ENCODE data around the gene NFKB2.
A peak's percentile ranks its signal among the peaks of the same experiment; 100 is the strongest.

NFKB2 gene

DNA sequence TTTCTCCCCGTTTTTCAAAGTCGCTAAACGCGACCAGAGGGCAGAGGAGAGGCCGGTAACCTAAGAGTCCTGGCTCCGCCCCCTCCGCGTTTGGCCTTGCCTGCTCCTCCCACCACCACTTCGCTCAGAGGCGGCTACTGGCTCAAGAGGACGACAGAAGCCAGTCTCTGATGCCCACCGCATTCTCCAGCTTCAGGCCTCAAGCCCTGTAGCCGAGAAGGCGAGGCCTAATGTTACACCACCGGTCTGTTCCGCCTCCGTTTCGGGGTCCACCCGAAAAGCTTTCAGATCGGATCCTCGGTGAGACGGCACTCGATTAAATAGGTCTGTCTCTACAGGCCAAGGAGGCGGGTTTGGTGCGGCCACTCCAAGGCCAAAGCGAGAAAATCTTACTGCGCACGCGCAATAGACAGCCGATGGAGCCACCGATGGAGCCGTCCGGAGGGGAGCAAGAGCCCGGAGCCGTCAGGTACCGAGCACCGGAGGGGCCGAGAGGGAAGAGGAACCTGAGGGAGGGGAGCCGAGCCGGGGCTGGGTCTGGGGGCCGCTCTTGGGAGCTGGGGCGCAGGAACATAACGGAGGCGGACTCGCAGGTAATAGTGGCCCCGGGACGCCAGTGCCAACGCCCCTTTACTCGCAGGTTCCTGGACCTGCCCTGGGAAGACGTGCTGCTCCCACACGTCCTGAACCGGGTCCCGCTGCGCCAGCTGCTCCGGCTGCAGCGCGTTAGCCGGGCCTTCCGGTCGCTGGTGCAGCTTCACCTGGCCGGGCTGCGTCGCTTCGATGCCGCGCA, 25.4 kb downstream of the NFKB2 start, which contains the start of gene FBXL15 (continued):
- TF ChIP-seq, protein P1, sequence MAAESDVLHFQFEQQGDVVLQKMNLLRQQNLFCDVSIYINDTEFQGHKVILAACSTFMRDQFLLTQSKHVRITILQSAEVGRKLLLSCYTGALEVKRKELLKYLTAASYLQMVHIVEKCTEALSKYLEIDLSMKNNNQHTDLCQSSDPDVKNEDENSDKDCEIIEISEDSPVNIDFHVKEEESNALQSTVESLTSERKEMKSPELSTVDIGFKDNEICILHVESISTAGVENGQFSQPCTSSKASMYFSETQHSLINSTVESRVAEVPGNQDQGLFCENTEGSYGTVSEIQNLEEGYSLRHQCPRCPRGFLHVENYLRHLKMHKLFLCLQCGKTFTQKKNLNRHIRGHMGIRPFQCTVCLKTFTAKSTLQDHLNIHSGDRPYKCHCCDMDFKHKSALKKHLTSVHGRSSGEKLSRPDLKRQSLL (tag by site-specific recombination; IDR thresholded peaks at IDR 0.05) = peak; percentile 99
- no peak for TF ChIP-seq ZNF23 (tag by site-specific recombination; IDR thresholded peaks at IDR 0.05; ENCODE audit: borderline replicate concordance)
- peak; percentile 70 for TF ChIP-seq ZBTB48 (tag by site-specific recombination; IDR thresholded peaks at IDR 0.05)
- TF ChIP-seq, protein P2, sequence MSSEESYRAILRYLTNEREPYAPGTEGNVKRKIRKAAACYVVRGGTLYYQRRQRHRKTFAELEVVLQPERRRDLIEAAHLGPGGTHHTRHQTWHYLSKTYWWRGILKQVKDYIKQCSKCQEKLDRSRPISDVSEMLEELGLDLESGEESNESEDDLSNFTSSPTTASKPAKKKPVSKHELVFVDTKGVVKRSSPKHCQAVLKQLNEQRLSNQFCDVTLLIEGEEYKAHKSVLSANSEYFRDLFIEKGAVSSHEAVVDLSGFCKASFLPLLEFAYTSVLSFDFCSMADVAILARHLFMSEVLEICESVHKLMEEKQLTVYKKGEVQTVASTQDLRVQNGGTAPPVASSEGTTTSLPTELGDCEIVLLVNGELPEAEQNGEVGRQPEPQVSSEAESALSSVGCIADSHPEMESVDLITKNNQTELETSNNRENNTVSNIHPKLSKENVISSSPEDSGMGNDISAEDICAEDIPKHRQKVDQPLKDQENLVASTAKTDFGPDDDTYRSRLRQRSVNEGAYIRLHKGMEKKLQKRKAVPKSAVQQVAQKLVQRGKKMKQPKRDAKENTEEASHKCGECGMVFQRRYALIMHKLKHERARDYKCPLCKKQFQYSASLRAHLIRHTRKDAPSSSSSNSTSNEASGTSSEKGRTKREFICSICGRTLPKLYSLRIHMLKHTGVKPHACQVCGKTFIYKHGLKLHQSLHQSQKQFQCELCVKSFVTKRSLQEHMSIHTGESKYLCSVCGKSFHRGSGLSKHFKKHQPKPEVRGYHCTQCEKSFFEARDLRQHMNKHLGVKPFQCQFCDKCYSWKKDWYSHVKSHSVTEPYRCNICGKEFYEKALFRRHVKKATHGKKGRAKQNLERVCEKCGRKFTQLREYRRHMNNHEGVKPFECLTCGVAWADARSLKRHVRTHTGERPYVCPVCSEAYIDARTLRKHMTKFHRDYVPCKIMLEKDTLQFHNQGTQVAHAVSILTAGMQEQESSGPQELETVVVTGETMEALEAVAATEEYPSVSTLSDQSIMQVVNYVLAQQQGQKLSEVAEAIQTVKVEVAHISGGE (tag by site-specific recombination; conservative IDR thresholded peaks at IDR 0.05; ENCODE audit: low read depth) = peak; percentile 100
- TF ChIP-seq, protein P3, sequence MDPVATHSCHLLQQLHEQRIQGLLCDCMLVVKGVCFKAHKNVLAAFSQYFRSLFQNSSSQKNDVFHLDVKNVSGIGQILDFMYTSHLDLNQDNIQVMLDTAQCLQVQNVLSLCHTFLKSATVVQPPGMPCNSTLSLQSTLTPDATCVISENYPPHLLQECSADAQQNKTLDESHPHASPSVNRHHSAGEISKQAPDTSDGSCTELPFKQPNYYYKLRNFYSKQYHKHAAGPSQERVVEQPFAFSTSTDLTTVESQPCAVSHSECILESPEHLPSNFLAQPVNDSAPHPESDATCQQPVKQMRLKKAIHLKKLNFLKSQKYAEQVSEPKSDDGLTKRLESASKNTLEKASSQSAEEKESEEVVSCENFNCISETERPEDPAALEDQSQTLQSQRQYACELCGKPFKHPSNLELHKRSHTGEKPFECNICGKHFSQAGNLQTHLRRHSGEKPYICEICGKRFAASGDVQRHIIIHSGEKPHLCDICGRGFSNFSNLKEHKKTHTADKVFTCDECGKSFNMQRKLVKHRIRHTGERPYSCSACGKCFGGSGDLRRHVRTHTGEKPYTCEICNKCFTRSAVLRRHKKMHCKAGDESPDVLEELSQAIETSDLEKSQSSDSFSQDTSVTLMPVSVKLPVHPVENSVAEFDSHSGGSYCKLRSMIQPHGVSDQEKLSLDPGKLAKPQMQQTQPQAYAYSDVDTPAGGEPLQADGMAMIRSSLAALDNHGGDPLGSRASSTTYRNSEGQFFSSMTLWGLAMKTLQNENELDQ (tag by site-specific recombination; IDR thresholded peaks at IDR 0.05; ENCODE audit: low read depth) = no peak
- TF ChIP-seq ZNF658 (tag by site-specific recombination; IDR thresholded peaks at IDR 0.05) = no peak
- peak; percentile 77 for TF ChIP-seq OSR2 (tag by site-specific recombination; IDR thresholded peaks at IDR 0.05)
- TF ChIP-seq, protein P4, sequence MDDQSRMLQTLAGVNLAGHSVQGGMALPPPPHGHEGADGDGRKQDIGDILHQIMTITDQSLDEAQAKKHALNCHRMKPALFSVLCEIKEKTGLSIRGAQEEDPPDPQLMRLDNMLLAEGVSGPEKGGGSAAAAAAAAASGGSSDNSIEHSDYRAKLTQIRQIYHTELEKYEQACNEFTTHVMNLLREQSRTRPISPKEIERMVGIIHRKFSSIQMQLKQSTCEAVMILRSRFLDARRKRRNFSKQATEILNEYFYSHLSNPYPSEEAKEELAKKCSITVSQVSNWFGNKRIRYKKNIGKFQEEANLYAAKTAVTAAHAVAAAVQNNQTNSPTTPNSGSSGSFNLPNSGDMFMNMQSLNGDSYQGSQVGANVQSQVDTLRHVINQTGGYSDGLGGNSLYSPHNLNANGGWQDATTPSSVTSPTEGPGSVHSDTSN (CRISPR knock-in tag; IDR thresholded peaks at IDR 0.05) = no peak
- TF ChIP-seq KLF7 (tag by site-specific recombination; IDR thresholded peaks at IDR 0.05; ENCODE audit: borderline replicate concordance) = peak; percentile 80; the same call in 1 of the 2 replicates
- TF ChIP-seq GLIS2 (tag by site-specific recombination; IDR thresholded peaks at IDR 0.05) = no peak
- TF ChIP-seq ZNF202 (tag by site-specific recombination; IDR thresholded peaks at IDR 0.05; ENCODE audit: borderline replicate concordance) = no peak
- TF ChIP-seq ZNF544 (tag by site-specific recombination; IDR thresholded peaks at IDR 0.05) = no peak
- TF ChIP-seq ZNF670 (tag by site-specific recombination; IDR thresholded peaks at IDR 0.05; ENCODE audit: low read depth) = no peak
- peak; percentile 96 for TF ChIP-seq ZNF391 (tag by site-specific recombination; IDR thresholded peaks at IDR 0.05; ENCODE audit: borderline replicate concordance, low read depth)
- TF ChIP-seq ZNF138 (tag by site-specific recombination; IDR thresholded peaks at IDR 0.05; ENCODE audit: borderline replicate concordance) = no peak
- TF ChIP-seq, protein P5, sequence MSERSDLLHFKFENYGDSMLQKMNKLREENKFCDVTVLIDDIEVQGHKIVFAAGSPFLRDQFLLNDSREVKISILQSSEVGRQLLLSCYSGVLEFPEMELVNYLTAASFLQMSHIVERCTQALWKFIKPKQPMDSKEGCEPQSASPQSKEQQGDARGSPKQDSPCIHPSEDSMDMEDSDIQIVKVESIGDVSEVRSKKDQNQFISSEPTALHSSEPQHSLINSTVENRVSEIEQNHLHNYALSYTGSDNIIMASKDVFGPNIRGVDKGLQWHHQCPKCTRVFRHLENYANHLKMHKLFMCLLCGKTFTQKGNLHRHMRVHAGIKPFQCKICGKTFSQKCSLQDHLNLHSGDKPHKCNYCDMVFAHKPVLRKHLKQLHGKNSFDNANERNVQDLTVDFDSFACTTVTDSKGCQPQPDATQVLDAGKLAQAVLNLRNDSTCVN (tag by site-specific recombination; optimal IDR thresholded peaks at IDR 0.05) = peak; percentile 44
- TF ChIP-seq ZNF433 (tag by site-specific recombination; IDR thresholded peaks at IDR 0.05; ENCODE audit: low read depth) = no peak
- 0 out of 2 replicates have a peak, but pooled peaks have one; percentile 14 for TF ChIP-seq GFI1B (tag by site-specific recombination; IDR thresholded peaks at IDR 0.05)
- peak; percentile 96 for TF ChIP-seq ZNF324 (tag by site-specific recombination; IDR thresholded peaks at IDR 0.05)
- TF ChIP-seq, protein P6, sequence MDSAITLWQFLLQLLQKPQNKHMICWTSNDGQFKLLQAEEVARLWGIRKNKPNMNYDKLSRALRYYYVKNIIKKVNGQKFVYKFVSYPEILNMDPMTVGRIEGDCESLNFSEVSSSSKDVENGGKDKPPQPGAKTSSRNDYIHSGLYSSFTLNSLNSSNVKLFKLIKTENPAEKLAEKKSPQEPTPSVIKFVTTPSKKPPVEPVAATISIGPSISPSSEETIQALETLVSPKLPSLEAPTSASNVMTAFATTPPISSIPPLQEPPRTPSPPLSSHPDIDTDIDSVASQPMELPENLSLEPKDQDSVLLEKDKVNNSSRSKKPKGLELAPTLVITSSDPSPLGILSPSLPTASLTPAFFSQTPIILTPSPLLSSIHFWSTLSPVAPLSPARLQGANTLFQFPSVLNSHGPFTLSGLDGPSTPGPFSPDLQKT (IDR thresholded peaks at IDR 0.05; ENCODE audit: borderline replicate concordance, low read depth, low read length) = no peak
- TF ChIP-seq, protein P7, sequence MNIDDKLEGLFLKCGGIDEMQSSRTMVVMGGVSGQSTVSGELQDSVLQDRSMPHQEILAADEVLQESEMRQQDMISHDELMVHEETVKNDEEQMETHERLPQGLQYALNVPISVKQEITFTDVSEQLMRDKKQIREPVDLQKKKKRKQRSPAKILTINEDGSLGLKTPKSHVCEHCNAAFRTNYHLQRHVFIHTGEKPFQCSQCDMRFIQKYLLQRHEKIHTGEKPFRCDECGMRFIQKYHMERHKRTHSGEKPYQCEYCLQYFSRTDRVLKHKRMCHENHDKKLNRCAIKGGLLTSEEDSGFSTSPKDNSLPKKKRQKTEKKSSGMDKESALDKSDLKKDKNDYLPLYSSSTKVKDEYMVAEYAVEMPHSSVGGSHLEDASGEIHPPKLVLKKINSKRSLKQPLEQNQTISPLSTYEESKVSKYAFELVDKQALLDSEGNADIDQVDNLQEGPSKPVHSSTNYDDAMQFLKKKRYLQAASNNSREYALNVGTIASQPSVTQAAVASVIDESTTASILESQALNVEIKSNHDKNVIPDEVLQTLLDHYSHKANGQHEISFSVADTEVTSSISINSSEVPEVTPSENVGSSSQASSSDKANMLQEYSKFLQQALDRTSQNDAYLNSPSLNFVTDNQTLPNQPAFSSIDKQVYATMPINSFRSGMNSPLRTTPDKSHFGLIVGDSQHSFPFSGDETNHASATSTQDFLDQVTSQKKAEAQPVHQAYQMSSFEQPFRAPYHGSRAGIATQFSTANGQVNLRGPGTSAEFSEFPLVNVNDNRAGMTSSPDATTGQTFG (tag by site-specific recombination; IDR thresholded peaks at IDR 0.05; ENCODE audit: borderline replicate concordance) = no peak
- no peak for TF ChIP-seq ZNF791 (tag by site-specific recombination; IDR thresholded peaks at IDR 0.05)
- TF ChIP-seq ZNF211 (tag by site-specific recombination; IDR thresholded peaks at IDR 0.05; ENCODE audit: low read depth) = no peak
- peak; percentile 90 for TF ChIP-seq ZSCAN30 (tag by site-specific recombination; IDR thresholded peaks at IDR 0.05)
- TF ChIP-seq ZNF677 (tag by site-specific recombination; IDR thresholded peaks at IDR 0.05) = no peak
